Mesodermal cell (in vitro differentiated cells): Measurements from ENCODE around the gene ANKRD40.
"Not testable (repeated sequence)": the region's sequence is repeated elsewhere in the genome, so short reads cannot be mapped to it uniquely, and the experiment has no call there.

ENCODE experiments used
- H3K27ac ChIP-seq: 2 replicates; pipeline ENCODE4 v1.7.0; 2013; ENCODE audit warnings: mild to moderate bottlenecking, low read depth, low read length, moderate library complexity; ENCODE audit not compliant: severe bottlenecking
- H3K36me3 ChIP-seq: 2 replicates; pipeline ENCODE4 v1.7.1; 2013; ENCODE audit warnings: mild to moderate bottlenecking, low read length, moderate library complexity; ENCODE audit not compliant: control insufficient read depth, insufficient read depth
- H3K4me1 ChIP-seq: one replicate; pipeline ENCODE4 v1.7.1; 2013; ENCODE audit warnings: mild to moderate bottlenecking, low read length; ENCODE audit not compliant: insufficient read depth, control insufficient read depth, poor library complexity, severe bottlenecking
- H3K4me3 ChIP-seq: 2 replicates; pipeline ENCODE4 v1.7.0; 2013; ENCODE audit warnings: low read length, control low read depth, mild to moderate bottlenecking; ENCODE audit not compliant: insufficient read depth, poor library complexity, severe bottlenecking; ENCODE audit errors: extremely low read depth
- H3K9me3 ChIP-seq: 2 replicates; pipeline ENCODE4 v1.7.1; 2013; ENCODE audit warnings: mild to moderate bottlenecking, low read length, moderate library complexity; ENCODE audit not compliant: control insufficient read depth
- WGBS, 2 experiments: methylation state at CpG; one replicate each; pipeline ENCODE4 v1.1.5; 2013; ENCODE audit warnings: missing lambda C conversion rate in 2 of 2; ENCODE audit not compliant: insufficient coverage in 2 of 2; 5-methylcytosine and 5-hydroxymethylcytosine counted together

The ANKRD40 gene

GRCh38 chr17:50725769-50726655 lies 18.3 kb upstream of the ANKRD40 start:
- H3K4me3 ChIP-seq: no peak overlapping the region
- no peak overlapping the region for H3K27ac ChIP-seq
- 96 to 97% methylated on average over 8 to 11 of the region's 12 CpGs for WGBS, 2 experiments
- H3K36me3 ChIP-seq: peaks cover 44% of the 10 kb centered on the region
- no peaks in the 10 kb centered on the region for H3K9me3 ChIP-seq
- peaks cover 10% of the 10 kb centered on the region for H3K4me1 ChIP-seq

DNA sequence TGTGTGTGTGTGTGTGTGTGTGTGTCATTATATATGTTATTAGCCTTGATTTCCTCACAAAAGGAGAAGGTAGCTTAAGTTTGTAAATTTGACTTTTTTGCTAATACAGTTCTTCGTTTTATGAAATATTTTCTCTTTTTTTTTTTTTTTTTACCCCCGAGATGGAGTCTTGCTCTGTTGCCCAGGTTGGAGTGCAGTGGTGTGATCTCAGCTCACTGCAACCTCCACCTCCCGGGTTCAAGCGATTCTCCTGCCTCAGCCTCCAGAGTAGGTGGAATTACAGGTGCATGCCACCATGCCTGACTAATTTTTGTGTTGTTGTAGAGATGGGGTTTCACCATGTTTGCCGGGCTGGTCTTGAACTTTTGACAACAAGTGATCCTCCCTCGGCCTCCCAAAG lies 16.9 kb upstream of the ANKRD40 start:
- not testable (repeated sequence) for H3K4me3 ChIP-seq, H3K9me3 ChIP-seq, H3K27ac ChIP-seq, H3K4me1 ChIP-seq
- peaks cover 44% of the 10 kb centered on the region for H3K36me3 ChIP-seq
- 100% methylated on average over 1 of the region's 6 CpGs; no CpG with 5 or more reads in 1 of the 2 experiments for WGBS, 2 experiments

- peaks cover 6% of the 10 kb centered on the region for H3K4me1 ChIP-seq
- peaks cover 39% of the 10 kb centered on the region for H3K36me3 ChIP-seq
- H3K4me3 ChIP-seq: no peak overlapping the region
- no peaks in the 10 kb centered on the region for H3K9me3 ChIP-seq
- 80 to 86% methylated on average over 1 to 2 of the region's 3 CpGs for WGBS, 2 experiments
- no peak overlapping the region for H3K27ac ChIP-seq
These were observed 15.0 kb upstream of the ANKRD40 start for GRCh38 chr17:50722746-50723145.

DNA sequence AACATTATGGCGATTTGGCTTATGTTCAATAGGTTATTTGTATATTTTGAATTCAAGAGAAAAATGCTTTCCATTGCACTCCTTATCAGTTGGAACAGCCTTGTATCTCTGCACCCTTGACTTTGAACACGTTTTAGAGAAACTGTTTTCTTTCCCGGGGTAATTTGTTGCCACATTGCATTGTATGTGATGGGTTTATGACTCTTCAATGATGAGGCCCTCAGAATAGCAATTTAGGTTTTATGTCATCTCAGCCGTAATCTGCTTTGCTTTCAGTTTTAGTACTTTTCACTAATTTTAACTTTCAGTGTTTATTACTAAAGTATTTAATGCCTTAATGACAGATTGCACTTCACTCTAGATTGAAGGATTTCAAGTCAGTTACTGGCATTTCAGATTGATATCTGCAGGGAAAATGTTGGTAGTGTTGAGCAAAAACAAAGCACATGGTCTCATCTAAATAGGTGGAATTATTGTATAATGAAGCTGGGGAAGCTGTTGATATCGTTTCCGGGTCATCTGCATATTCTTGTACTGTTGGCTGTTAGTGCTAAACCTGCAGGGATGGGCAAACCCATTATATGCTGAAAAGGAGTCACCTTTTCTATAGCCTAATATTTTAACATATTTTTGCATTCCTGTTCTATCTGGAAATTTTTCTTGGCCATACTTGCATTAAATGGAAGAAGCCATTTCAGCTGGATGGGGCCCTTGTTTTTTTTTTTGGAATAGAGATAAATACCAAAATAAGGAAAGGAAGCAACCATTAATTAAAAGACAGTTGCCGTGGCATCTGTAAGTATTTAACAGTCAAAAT lies 13.7 kb upstream of the ANKRD40 start:
- Histone ChIP-seq H3K4me3 (peak overlapping the region; percentile 77), H3K27ac (no peak overlapping the region), H3K9me3 (no peaks in the 10 kb centered on the region), H3K36me3 (peaks cover 30% of the 10 kb centered on the region), H3K4me1 (peaks cover 5% of the 10 kb centered on the region)
- WGBS, 2 experiments: 6 to 36% methylated on average over 2 to 4 of the region's 7 CpGs

DNA sequence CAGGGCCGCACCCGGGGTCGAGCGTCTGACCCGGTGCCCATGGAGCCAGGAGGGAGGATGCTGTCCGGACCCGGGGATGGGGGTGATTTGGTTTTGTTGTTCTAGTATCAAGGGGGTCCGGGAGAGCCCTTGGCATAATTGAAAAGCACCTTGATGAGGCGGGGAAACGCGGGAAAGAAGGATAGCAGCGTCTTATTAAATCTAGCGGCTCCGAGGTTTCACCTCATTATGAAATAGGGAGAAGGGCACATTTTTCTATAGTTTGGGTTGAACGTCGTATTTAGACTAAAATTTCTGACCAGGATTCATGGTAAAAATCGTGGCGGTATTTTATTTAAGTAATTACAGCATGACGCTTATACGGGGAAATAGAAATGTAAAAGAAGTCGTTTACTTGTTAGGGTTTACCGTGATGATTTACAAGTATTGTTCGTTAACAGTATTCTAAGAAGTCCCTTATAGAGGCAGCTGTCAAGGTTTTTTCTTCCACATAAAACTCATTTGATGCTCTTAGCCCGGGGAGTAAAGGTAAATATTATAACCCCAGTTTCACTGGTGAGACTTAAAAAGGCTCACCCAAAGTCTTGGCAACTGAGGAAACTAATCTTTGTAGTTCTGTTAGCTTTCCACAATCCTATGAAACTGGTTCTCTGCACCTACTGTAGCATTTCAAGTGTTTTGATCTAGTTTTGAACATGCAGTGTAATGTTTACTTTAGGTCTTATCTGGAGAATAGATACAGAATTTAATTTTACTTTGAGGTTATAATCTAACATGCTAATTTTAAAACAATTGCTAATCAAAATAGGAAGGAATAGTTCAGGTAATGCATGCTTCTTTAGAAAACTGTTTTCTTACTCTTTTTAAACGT lies 12.4 kb upstream of the ANKRD40 start:
- H3K27ac ChIP-seq: peak overlapping the region; percentile 99
- H3K4me1 ChIP-seq: peaks cover 3% of the 10 kb centered on the region
- H3K4me3 ChIP-seq: peak overlapping the region; percentile 77
- H3K9me3 ChIP-seq: no peaks in the 10 kb centered on the region
- H3K36me3 ChIP-seq: peaks cover 18% of the 10 kb centered on the region
- 0% methylated on average over 21 to 23 of the region's 25 CpGs for WGBS, 2 experiments

- Histone ChIP-seq H3K4me3 (peak within 1 kb of the TSS; percentile 77), H3K9me3 (no peaks in the 10 kb centered on the region), H3K4me1 (peaks cover 3% of the 10 kb centered on the region), H3K27ac (peak within 1 kb of the TSS; percentile 99), H3K36me3 (peaks cover 12% of the 10 kb centered on the region)
- 9 to 13% methylated on average over 44 to 58 of the region's 76 CpGs for WGBS, 2 experiments
These were observed 11.6 kb upstream of the ANKRD40 start, which contains the start of gene LUC7L3 for GRCh38 chr17:50719144-50719923. TSS of gene LUC7L3 (plus strand) at chr17:50719603. CDS start at chr17:50719733, 130 bp downstream.

GRCh38 chr17:50715471-50715870 lies 7.8 kb upstream of the ANKRD40 start:
- Histone ChIP-seq H3K36me3 (no peaks in the 10 kb centered on the region), H3K4me1 (no peaks in the 10 kb centered on the region), H3K9me3 (no peaks in the 10 kb centered on the region), H3K27ac (no peak overlapping the region), H3K4me3 (no peak overlapping the region)
- WGBS, 2 experiments: 73% methylated on average over 3 of the region's 3 CpGs; no CpG with 5 or more reads in 1 of the 2 experiments

- Histone ChIP-seq H3K36me3 (no peaks in the 10 kb centered on the region), H3K9me3 (no peaks in the 10 kb centered on the region), H3K4me3 (no peak overlapping the region), H3K4me1 (peaks cover 8% of the 10 kb centered on the region), H3K27ac (no peak overlapping the region)
- 95 to 98% methylated on average over 5 to 6 of the region's 9 CpGs for WGBS, 2 experiments
These were observed 4.9 kb upstream of the ANKRD40 start for GRCh38 chr17:50712641-50713040.

GRCh38 chr17:50710650-50711049 lies 2.9 kb upstream of the ANKRD40 start:
- no peak overlapping the region for H3K27ac ChIP-seq
- peaks cover 8% of the 10 kb centered on the region for H3K36me3 ChIP-seq
- no peaks in the 10 kb centered on the region for H3K9me3 ChIP-seq
- H3K4me3 ChIP-seq: no peak overlapping the region
- peaks cover 11% of the 10 kb centered on the region for H3K4me1 ChIP-seq
- 83 to 91% methylated on average over 4 of the region's 4 CpGs for WGBS, 2 experiments
